Smooth muscle cell (in vitro differentiated cells): ENCODE results near the gene PDGFD. TPM values are rescaled to one million over a fixed set of nuclear protein-coding genes. Genes with fewer than 3 reads are reported as not detected.

Experiments
- DNase-seq: peaks from one replicate; lab custom pipeline; 2025; ENCODE audit not compliant: unreplicated experiment; lab: John Stamatoyannopoulos, UW
- H2AFZ ChIP-seq: fragments of 200-600 bp; sonication (generic); 2 replicates; pipeline ENCODE4 v1.6.0; 2016; ENCODE audit warnings: antibody characterized with exemption, low read depth, mild to moderate bottlenecking
- H3F3A ChIP-seq: fragments of 200-600 bp; sonication (generic); 2 replicates; pipeline ENCODE4 v1.6.0; 2017; ENCODE audit warnings: antibody characterized with exemption, low read depth
- H3K27ac ChIP-seq: fragments of 200-600 bp; sonication (generic); 2 replicates; pipeline ENCODE4 v1.5.1; 2016; ENCODE audit warnings: low read depth, mild to moderate bottlenecking
- H3K27me3 ChIP-seq: fragments of 200-600 bp; sonication (generic); 2 replicates; pipeline ENCODE4 v1.6.1; 2016; ENCODE audit warnings: low read depth, mild to moderate bottlenecking
- H3K36me3 ChIP-seq: fragments of 200-600 bp; sonication (generic); 2 replicates; pipeline ENCODE4 v1.5.1; 2016; ENCODE audit warnings: low read depth
- H3K4me1 ChIP-seq: fragments of 200-600 bp; sonication (generic); 2 replicates; pipeline ENCODE4 v1.5.1; 2016; ENCODE audit warnings: low read depth
- H3K4me2 ChIP-seq: fragments of 200-600 bp; sonication (generic); 2 replicates; pipeline ENCODE4 v1.6.0; 2016; ENCODE audit warnings: mild to moderate bottlenecking
- H3K4me3 ChIP-seq: fragments of 200-600 bp; sonication (generic); 2 replicates; pipeline ENCODE4 v1.5.1; 2016; ENCODE audit warnings: mild to moderate bottlenecking
- H3K79me2 ChIP-seq: fragments of 200-600 bp; sonication (generic); 2 replicates; pipeline ENCODE4 v1.6.0; 2016; ENCODE audit warnings: low read depth, mild to moderate bottlenecking
- H3K9ac ChIP-seq: fragments of 200-600 bp; sonication (generic); 2 replicates; pipeline ENCODE4 v1.6.0; 2016; ENCODE audit warnings: low read depth
- H3K9me3 ChIP-seq: fragments of 200-600 bp; sonication (generic); replicated peaks from 2 replicates; pipeline ENCODE4 v1.5.1; 2016; ENCODE audit warnings: low read depth
- H4K20me1 ChIP-seq: fragments of 200-600 bp; sonication (generic); 2 replicates; pipeline ENCODE4 v1.6.0; 2016; ENCODE audit warnings: low read depth
- WGBS: methylation state at CpG from one replicate; pipeline ENCODE4 v1.1.7; 2016; ENCODE audit warnings: low lambda C conversion rate; 5-methylcytosine and 5-hydroxymethylcytosine counted together
- polyA plus RNA-seq: library from polyadenylated mRNA; unstranded; fragments of >200 nt; fragmentation: Nextera tagmentation; extraction: Ambion mirVana; gene quantifications from 2 replicates; pipeline ENCODE4 v1.2.1, GENCODE V29; 2016
- total RNA-seq: library from RNA; depleted of rRNA; stranded (reverse); fragments of >200 nt; gene quantifications from 2 replicates; pipeline ENCODE4 v1.2.3, GENCODE V29; 2014
- TF ChIP-seq, protein P1 (sequence below): fragments of 200-600 bp; sonication (generic); IDR thresholded peaks from 2 replicates; pipeline ENCODE4 v1.5.1; 2017; ENCODE audit warnings: borderline replicate concordance, mild to moderate bottlenecking, antibody characterized with exemption; ENCODE audit not compliant: insufficient read depth, poor library complexity, severe bottlenecking

PDGFD gene
- total and polyA plus RNA-seq, 2 experiments from 2014 or later, result 1.5 to 10.0 TPM

DNA sequence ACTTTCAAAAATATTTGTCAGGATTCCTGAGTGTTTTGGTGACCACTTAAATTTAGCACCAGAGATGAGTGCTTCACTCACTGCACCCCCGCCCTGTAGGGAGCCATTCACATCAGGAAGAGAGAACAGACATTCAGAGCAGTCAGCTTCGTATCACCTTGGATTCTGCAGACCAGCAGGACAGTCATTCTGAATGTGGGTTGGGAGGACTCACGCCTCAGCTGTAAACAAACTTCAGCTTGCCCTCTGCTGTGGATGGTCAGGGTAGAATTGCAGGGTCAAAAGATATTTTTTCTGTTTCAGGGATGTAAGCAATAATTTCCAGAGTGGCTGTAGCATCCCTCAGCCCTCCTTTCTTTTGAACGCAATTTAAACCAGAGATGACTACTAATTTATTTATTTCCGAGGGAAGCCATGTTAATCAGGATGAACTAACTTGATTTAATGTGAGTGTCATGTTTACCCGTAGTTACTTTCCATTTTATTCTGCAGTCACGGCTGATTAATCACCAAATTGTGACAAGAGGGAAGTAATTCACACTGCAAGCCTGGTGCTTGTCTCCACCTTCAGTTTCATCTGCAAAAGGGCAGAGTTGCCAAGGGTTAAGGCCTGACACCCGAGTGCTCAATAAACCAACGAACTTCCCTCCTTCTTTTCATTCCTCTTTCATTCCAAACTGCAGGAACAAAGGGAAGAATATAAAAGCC is 301.7 kb downstream of the PDGFD start:
- no peak overlapping the region for H3K4me2 ChIP-seq
- H3K4me1 ChIP-seq, result no peaks in the 10 kb centered on the region
- no peaks in the 10 kb centered on the region for H3F3A ChIP-seq
- no peak overlapping the region for H3K9ac ChIP-seq
- H3K79me2 ChIP-seq, result no peaks in the 10 kb centered on the region
- no peak for DNase-seq
- no peak overlapping the region for H2AFZ ChIP-seq
- no peaks in the 10 kb centered on the region for H3K36me3 ChIP-seq
- H3K27ac ChIP-seq, result no peak overlapping the region
- 88% methylated on average over 9 of the region's 9 CpGs for WGBS
- no peaks in the 10 kb centered on the region for H4K20me1 ChIP-seq
- TF ChIP-seq, protein P1, sequence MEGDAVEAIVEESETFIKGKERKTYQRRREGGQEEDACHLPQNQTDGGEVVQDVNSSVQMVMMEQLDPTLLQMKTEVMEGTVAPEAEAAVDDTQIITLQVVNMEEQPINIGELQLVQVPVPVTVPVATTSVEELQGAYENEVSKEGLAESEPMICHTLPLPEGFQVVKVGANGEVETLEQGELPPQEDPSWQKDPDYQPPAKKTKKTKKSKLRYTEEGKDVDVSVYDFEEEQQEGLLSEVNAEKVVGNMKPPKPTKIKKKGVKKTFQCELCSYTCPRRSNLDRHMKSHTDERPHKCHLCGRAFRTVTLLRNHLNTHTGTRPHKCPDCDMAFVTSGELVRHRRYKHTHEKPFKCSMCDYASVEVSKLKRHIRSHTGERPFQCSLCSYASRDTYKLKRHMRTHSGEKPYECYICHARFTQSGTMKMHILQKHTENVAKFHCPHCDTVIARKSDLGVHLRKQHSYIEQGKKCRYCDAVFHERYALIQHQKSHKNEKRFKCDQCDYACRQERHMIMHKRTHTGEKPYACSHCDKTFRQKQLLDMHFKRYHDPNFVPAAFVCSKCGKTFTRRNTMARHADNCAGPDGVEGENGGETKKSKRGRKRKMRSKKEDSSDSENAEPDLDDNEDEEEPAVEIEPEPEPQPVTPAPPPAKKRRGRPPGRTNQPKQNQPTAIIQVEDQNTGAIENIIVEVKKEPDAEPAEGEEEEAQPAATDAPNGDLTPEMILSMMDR, result no peak
- H3K27me3 ChIP-seq, result no peaks in the 10 kb centered on the region
- no peak overlapping the region for H3K4me3 ChIP-seq
- no peaks in the 10 kb centered on the region for H3K9me3 ChIP-seq

Other genes with a start within 250 kb of the PDGFD start
- not detected in 2 replicates for gene DDI1, start 127.5 kb downstream of the PDGFD start, total RNA-seq
- gene DDI1, start 127.5 kb downstream of the PDGFD start, polyA plus RNA-seq, result not detected in 2 replicates